HepG2 (cell line): ENCODE data around the gene CLDN7. TPM values are rescaled to one million over a fixed set of nuclear protein-coding genes. Genes with fewer than 3 reads are reported as not detected.

Source experiments
- BCL6 ChIP-seq: IDR thresholded peaks from 2 replicates; pipeline ENCODE4 v1.6.1; 2016; ENCODE audit warnings: missing genetic modification reagents, missing compliant biosample characterization
- CSRNP1 ChIP-seq: sonication (generic); formaldehyde crosslinking; IDR thresholded peaks from 2 replicates; pipeline ENCODE4 v1.8.1; 2023; ENCODE audit warnings: mild to moderate bottlenecking, missing genetic modification reagents
- CTCF ChIP-seq: sonication (generic); formaldehyde crosslinking; IDR thresholded peaks from 2 replicates; pipeline ENCODE4 v1.5.0; 2020; ENCODE audit warnings: mild to moderate bottlenecking, missing genetic modification reagents, moderate library complexity
- GFI1 ChIP-seq: sonication (generic); formaldehyde crosslinking; IDR thresholded peaks from 2 replicates; pipeline ENCODE4 v1.5.0; 2020; ENCODE audit warnings: missing genetic modification reagents, mild to moderate bottlenecking, borderline replicate concordance
- MTA1 ChIP-seq: sonication (generic); formaldehyde crosslinking; IDR thresholded peaks from 2 replicates; pipeline ENCODE4 v1.4.0; 2020; ENCODE audit warnings: missing genetic modification reagents, mild to moderate bottlenecking, borderline replicate concordance
- MTERF4 ChIP-seq: sonication (generic); formaldehyde crosslinking; IDR thresholded peaks from 2 replicates; pipeline ENCODE4 v1.8.0; 2023; ENCODE audit warnings: mild to moderate bottlenecking, missing genetic modification reagents
- MYPOP ChIP-seq: sonication (generic); formaldehyde crosslinking; IDR thresholded peaks from 2 replicates; pipeline ENCODE4 v1.8.1; 2023; ENCODE audit warnings: mild to moderate bottlenecking, moderate library complexity, missing genetic modification reagents
- NFIC ChIP-seq: IDR thresholded peaks from 2 replicates; pipeline ENCODE4 v1.6.1; 2012; ENCODE audit warnings: mild to moderate bottlenecking, low read length, inconsistent platforms
- SAP130 ChIP-seq: IDR thresholded peaks from 2 replicates; pipeline ENCODE4 v1.6.1; 2016; ENCODE audit warnings: low read depth
- SOX6 ChIP-seq, 2 experiments: fragments of 450-650 bp in 1 of 2; sonication (generic) in 1 of 2; formaldehyde crosslinking in 1 of 2; IDR thresholded peaks; 2 replicates each; pipeline versions ENCODE4 v1.4.0 to v1.6.1; 2017 to 2020; ENCODE audit warnings: antibody characterized with exemption in 1 of 2, mild to moderate bottlenecking in 1 of 2, missing genetic modification reagents in 1 of 2
- SRSF1 ChIP-seq: fragments of 200-400 bp; formaldehyde crosslinking; optimal IDR thresholded peaks from 2 replicates; pipeline ENCODE3; 2017; ENCODE audit warnings: mild to moderate bottlenecking, low read depth, low read length, moderate library complexity
- TGIF2 ChIP-seq: IDR thresholded peaks from 2 replicates; pipeline ENCODE4 v1.6.1; 2016; ENCODE audit warnings: control low read depth, missing compliant biosample characterization
- ZBTB44 ChIP-seq: sonication (generic); formaldehyde crosslinking; IDR thresholded peaks from 2 replicates; pipeline ENCODE4 v1.4.0; 2020; ENCODE audit warnings: missing genetic modification reagents
- ZNF253 ChIP-seq: sonication (generic); formaldehyde crosslinking; IDR thresholded peaks from 2 replicates; pipeline ENCODE4 v1.8.0; 2022; ENCODE audit warnings: mild to moderate bottlenecking, missing genetic modification reagents, borderline replicate concordance
- ZNF326 ChIP-seq: sonication (generic); formaldehyde crosslinking; IDR thresholded peaks from 2 replicates; pipeline ENCODE4 v1.4.0; 2020; ENCODE audit warnings: missing genetic modification reagents, borderline replicate concordance
- ZNF672 ChIP-seq: sonication (generic); formaldehyde crosslinking; IDR thresholded peaks from 2 replicates; pipeline ENCODE4 v1.8.1; 2022; ENCODE audit warnings: missing genetic modification reagents
- ZNF761 ChIP-seq: sonication (generic); formaldehyde crosslinking; conservative IDR thresholded peaks from 2 replicates; pipeline ENCODE4 v1.4.0; 2020; ENCODE audit warnings: mild to moderate bottlenecking, missing genetic modification reagents
- ZNF790 ChIP-seq: sonication (generic); formaldehyde crosslinking; IDR thresholded peaks from 2 replicates; pipeline ENCODE4 v1.8.0; 2022; ENCODE audit warnings: missing genetic modification reagents, mild to moderate bottlenecking, borderline replicate concordance
- ZSCAN25 ChIP-seq: sonication (generic); formaldehyde crosslinking; IDR thresholded peaks from 2 replicates; pipeline ENCODE4 v1.8.0; 2022; ENCODE audit warnings: mild to moderate bottlenecking, missing genetic modification reagents
- polyA plus RNA-seq, 8 experiments: library from polyadenylated mRNA; depleted of rRNA in 3 of 8; stranded (reverse) in 7 of 8; unstranded in 1 of 8; fragments of >200 nt; fragmentation: Illumina TruSeq in 4 of 8; extraction: Trizol in 4 of 8; gene quantifications; 2 replicates each; pipeline versions ENCODE4 v1.2.1 to v1.2.3, GENCODE V29; 2011 to 2016; ENCODE audit warnings: low read depth in 4 of 8, missing spikeins in 1 of 8, mixed read lengths in 1 of 8; ENCODE audit not compliant: insufficient read depth in 1 of 8
- total RNA-seq, 5 experiments: library from RNA; depleted of rRNA; stranded (reverse); fragments of >200 nt; fragmentation: Illumina TruSeq; extraction: Trizol; gene quantifications; 2 replicates each; pipeline ENCODE4 v1.2.3, GENCODE V29; 2016; ENCODE audit warnings: low read depth in 1 of 5

Gene CLDN7
- total and polyA plus RNA-seq, 2 of the 13 experiments (the other 11 are each of a cell fraction or from before 2014, with no cell fraction given), result not detected

- no peak for TF ChIP-seq CTCF (CRISPR knock-in tag)
- TF ChIP-seq SRSF1, result no peak
- 0 out of 2 replicates have a peak, but pooled peaks have one; percentile 9 for TF ChIP-seq ZNF761
- TF ChIP-seq TGIF2 (CRISPR knock-in tag), result no peak
- TF ChIP-seq ZNF672 (CRISPR knock-in tag), result no peak
- TF ChIP-seq ZBTB44 (CRISPR knock-in tag), result no peak
- no peak for TF ChIP-seq ZNF790 (CRISPR knock-in tag)
- TF ChIP-seq SOX6 (IDR thresholded peaks at IDR 0.05), result no peak
- TF ChIP-seq SOX6 (CRISPR knock-in tag; IDR thresholded peaks at IDR 0.05), result peak; percentile 3; the same call in 1 of the 2 replicates
- no peak for TF ChIP-seq BCL6 (CRISPR knock-in tag)
- TF ChIP-seq MTA1 (CRISPR knock-in tag), result 0 out of 2 replicates have a peak, but pooled peaks have one; percentile 14
- TF ChIP-seq MTERF4, result no peak; the same call in 1 of the 2 replicates
- TF ChIP-seq GFI1 (CRISPR knock-in tag), result no peak
- TF ChIP-seq MYPOP (CRISPR knock-in tag), result 0 out of 2 replicates have a peak, but pooled peaks have one; percentile 8
- no peak; the same call in 1 of the 2 replicates for TF ChIP-seq ZSCAN25
- TF ChIP-seq CSRNP1, result 0 out of 2 replicates have a peak, but pooled peaks have one; percentile 1
- TF ChIP-seq NFIC, result no peak
- no peak for TF ChIP-seq ZNF326 (CRISPR knock-in tag)
- peak; percentile 93 for TF ChIP-seq SAP130 (CRISPR knock-in tag)
- TF ChIP-seq ZNF253, result 0 out of 2 replicates have a peak, but pooled peaks have one; percentile 1
Observed at GRCh38 chr17:7281074-7281952, 19.0 kb upstream of the CLDN7 start, which contains the start of gene SLC2A4 (continued).
